Activated T-helper 2 cell treated with anti-CD3 and anti-CD28 coated beads, Interferon-gamma antibody, Interleukin-2, Interleukin-4, amounts not matched to agents 10 μg/mL and 5 μg/mL and 100 μg/mL, durations not matched to agents 14 hours and 24 hours and 36 hours (primary cell): Measurements from ENCODE around the gene ADCY6. TPM values are rescaled to one million over a fixed set of nuclear protein-coding genes. Genes with fewer than 3 reads are reported as not detected.

Experiments used
- DNase-seq: peaks from one replicate; pipeline ENCODE4 v3.0.0; 2021; ENCODE audit warnings: low spot score
- H3K27ac Mint-ChIP-seq: one replicate; pipeline ENCODE4 v1.8.0; 2021; ENCODE audit warnings: mixed read lengths
- H3K27me3 Mint-ChIP-seq: one replicate; pipeline ENCODE4 v1.8.0; 2021; ENCODE audit warnings: low read depth, mixed read lengths
- H3K36me3 Mint-ChIP-seq: one replicate; pipeline ENCODE4 v1.8.0; 2021; ENCODE audit warnings: low read depth, mixed read lengths
- H3K4me1 Mint-ChIP-seq: one replicate; pipeline ENCODE4 v1.8.0; 2021; ENCODE audit warnings: low read depth, mixed read lengths
- H3K4me3 Mint-ChIP-seq: one replicate; pipeline ENCODE4 v1.8.0; 2021; ENCODE audit warnings: low read depth, mild to moderate bottlenecking, moderate library complexity, mixed read lengths
- H3K9me3 Mint-ChIP-seq: one replicate; pipeline ENCODE4 v1.8.0; 2021; ENCODE audit warnings: mixed read lengths
- intact Hi-C: fragments of 100-400 bp; cut with micrococcal nuclease; formaldehyde crosslinking; loops from one replicate; pipeline ENCODE4 v1.15.1; 2023
- total RNA-seq: library from RNA; stranded (reverse); gene quantifications from 2 replicates; pipeline ENCODE4 v1.2.3, GENCODE V29; 2022

Gene ADCY6
- total RNA-seq, 1 donor from 2014 or later = 0.55 TPM

- intact Hi-C loops = no loop called here
- Mint-ChIP-seq H3K27me3 (peaks cover 16% of the 10 kb centered on the region), H3K36me3 (no peaks in the 10 kb centered on the region), H3K9me3 (no peaks in the 10 kb centered on the region), H3K4me3 (no peak overlapping the region), H3K27ac (no peak overlapping the region), H3K4me1 (peaks cover 5% of the 10 kb centered on the region)
- DNase-seq = no peak
These were observed 33.8 kb upstream of the ADCY6 start for GRCh38 chr12:48822711-48823110.

GRCh38 chr12:48822139-48822538, 33.2 kb upstream of the ADCY6 start:
- Mint-ChIP-seq H3K27ac (no peak overlapping the region), H3K36me3 (no peaks in the 10 kb centered on the region), H3K4me3 (no peak overlapping the region), H3K9me3 (no peaks in the 10 kb centered on the region), H3K4me1 (peaks cover 10% of the 10 kb centered on the region), H3K27me3 (peaks cover 20% of the 10 kb centered on the region)
- intact Hi-C loops = no loop called here
- no peak for DNase-seq

GRCh38 chr12:48819986-48820725, 31.3 kb upstream of the ADCY6 start:
- peak overlapping the region; percentile 64 for H3K4me3 Mint-ChIP-seq
- intact Hi-C loops = no loop called here

GRCh38 chr12:48818831-48819590, 30.1 kb upstream of the ADCY6 start:
- no peaks in the 10 kb centered on the region for H3K36me3 Mint-ChIP-seq
- peak overlapping the region; percentile 76 for H3K4me3 Mint-ChIP-seq
- no peak for DNase-seq
- peaks cover 21% of the 10 kb centered on the region for H3K4me1 Mint-ChIP-seq
- H3K9me3 Mint-ChIP-seq = no peaks in the 10 kb centered on the region
- intact Hi-C loops = no loop called here
- no peak overlapping the region for H3K27ac Mint-ChIP-seq
- peaks cover 28% of the 10 kb centered on the region for H3K27me3 Mint-ChIP-seq

More at GRCh38 chr12:48819986-48820725, 31.3 kb upstream of the ADCY6 start:
- no peak overlapping the region for H3K27ac Mint-ChIP-seq
- DNase-seq = no peak
- H3K9me3 Mint-ChIP-seq = no peaks in the 10 kb centered on the region
- H3K4me1 Mint-ChIP-seq = peaks cover 21% of the 10 kb centered on the region
- H3K27me3 Mint-ChIP-seq = peaks cover 28% of the 10 kb centered on the region
- H3K36me3 Mint-ChIP-seq = no peaks in the 10 kb centered on the region

- peaks cover 25% of the 10 kb centered on the region for H3K4me1 Mint-ChIP-seq
- H3K27ac Mint-ChIP-seq = no peak within 1 kb of the TSS
- intact Hi-C loops = no loop called here
- no peaks in the 10 kb centered on the region for H3K9me3 Mint-ChIP-seq
- DNase-seq = peak; percentile 72
- H3K27me3 Mint-ChIP-seq = peaks cover 28% of the 10 kb centered on the region
- H3K36me3 Mint-ChIP-seq = no peaks in the 10 kb centered on the region
- H3K4me3 Mint-ChIP-seq = peak within 1 kb of the TSS; percentile 85
These were observed 29.3 kb upstream of the ADCY6 start, which contains the start of gene CACNB3 for GRCh38 chr12:48817873-48818830. CACNB3 (plus strand) TSS chr12:48818496; CDS start chr12:48818930, 434 bp downstream.

GRCh38 chr12:48816143-48816854, 27.4 kb upstream of the ADCY6 start:
- DNase-seq = no peak
- peaks cover 25% of the 10 kb centered on the region for H3K4me1 Mint-ChIP-seq
- H3K27ac Mint-ChIP-seq = no peak overlapping the region
- H3K27me3 Mint-ChIP-seq = peaks cover 28% of the 10 kb centered on the region
- H3K9me3 Mint-ChIP-seq = no peaks in the 10 kb centered on the region
- intact Hi-C loops = no loop called here
- peak overlapping the region; percentile 85 for H3K4me3 Mint-ChIP-seq
- H3K36me3 Mint-ChIP-seq = no peaks in the 10 kb centered on the region

- no peaks in the 10 kb centered on the region for H3K9me3 Mint-ChIP-seq
- H3K27me3 Mint-ChIP-seq = peaks cover 25% of the 10 kb centered on the region
- peak overlapping the region; percentile 85 for H3K4me3 Mint-ChIP-seq
- intact Hi-C loops = no loop called here
- H3K27ac Mint-ChIP-seq = peak overlapping the region; percentile 48
- peaks cover 25% of the 10 kb centered on the region for H3K4me1 Mint-ChIP-seq
- DNase-seq = peak; percentile 20
- H3K36me3 Mint-ChIP-seq = no peaks in the 10 kb centered on the region
These were observed 26.5 kb upstream of the ADCY6 start for GRCh38 chr12:48815126-48816110.

- Mint-ChIP-seq H3K4me1 (peaks cover 25% of the 10 kb centered on the region), H3K36me3 (no peaks in the 10 kb centered on the region), H3K27ac (peak overlapping the region; percentile 61), H3K4me3 (peak overlapping the region; percentile 85), H3K27me3 (peaks cover 23% of the 10 kb centered on the region), H3K9me3 (no peaks in the 10 kb centered on the region)
- DNase-seq = peak; percentile 75
- intact Hi-C loops = no loop called here
These were observed 25.6 kb upstream of the ADCY6 start for GRCh38 chr12:48814262-48815125.

GRCh38 chr12:48813465-48814261, 24.8 kb upstream of the ADCY6 start:
- Mint-ChIP-seq H3K4me1 (peaks cover 20% of the 10 kb centered on the region), H3K27ac (peak overlapping the region; percentile 45), H3K4me3 (peak overlapping the region; percentile 85), H3K36me3 (no peaks in the 10 kb centered on the region), H3K27me3 (peaks cover 16% of the 10 kb centered on the region), H3K9me3 (no peaks in the 10 kb centered on the region)
- intact Hi-C loops = no loop called here
- DNase-seq = no peak

- H3K36me3 Mint-ChIP-seq = no peaks in the 10 kb centered on the region
- no peaks in the 10 kb centered on the region for H3K9me3 Mint-ChIP-seq
- peaks cover 18% of the 10 kb centered on the region for H3K4me1 Mint-ChIP-seq
- intact Hi-C loops = no loop called here
- H3K27me3 Mint-ChIP-seq = peaks cover 10% of the 10 kb centered on the region
- H3K27ac Mint-ChIP-seq = no peak overlapping the region
- peak overlapping the region; percentile 20 for H3K4me3 Mint-ChIP-seq
- DNase-seq = no peak
These were observed 23.5 kb upstream of the ADCY6 start for GRCh38 chr12:48812389-48812788.
